GM23338 (cell line): ENCODE results near the gene OR10D3. TPM values are rescaled to one million over a fixed set of nuclear protein-coding genes. Genes with fewer than 3 reads are reported as not detected.

Experiments
- ATAC-seq: fragments of 200-7000 bp; cut with Tn5 transposase; 3 replicates; pipeline ENCODE4 v1.9.1; 2020
- DNase-seq: peaks from one replicate; pipeline ENCODE4 v3.0.0-alpha.2; 2015; ENCODE audit warnings: low spot score
- H2AFZ ChIP-seq: fragments of 200-600 bp; sonication (generic); 2 replicates; pipeline ENCODE4 v1.8.0; 2016; ENCODE audit warnings: antibody characterized with exemption, mild to moderate bottlenecking, moderate library complexity
- H3F3A ChIP-seq: fragments of 200-600 bp; sonication (generic); replicated peaks from 2 replicates; pipeline ENCODE4 v1.8.0; 2017; ENCODE audit warnings: antibody characterized with exemption, mixed run types, low read depth
- H3K27ac ChIP-seq: fragments of 200-600 bp; sonication (generic); 2 replicates; pipeline ENCODE4 v1.6.1; 2016; ENCODE audit warnings: low read depth
- H3K27me3 ChIP-seq: fragments of 200-600 bp; sonication (generic); 2 replicates; pipeline ENCODE4 v1.8.0; 2016; ENCODE audit warnings: mild to moderate bottlenecking, mixed run types, moderate library complexity; ENCODE audit not compliant: insufficient read depth
- H3K36me3 ChIP-seq: fragments of 200-600 bp; sonication (generic); 2 replicates; pipeline ENCODE4 v1.8.0; 2016; ENCODE audit warnings: mild to moderate bottlenecking; ENCODE audit not compliant: insufficient read depth
- H3K4me1 ChIP-seq: fragments of 200-600 bp; sonication (generic); 2 replicates; pipeline ENCODE4 v1.8.0; 2016; ENCODE audit warnings: mild to moderate bottlenecking, moderate library complexity; ENCODE audit not compliant: insufficient read depth
- H3K4me2 ChIP-seq: fragments of 200-600 bp; sonication (generic); 2 replicates; pipeline ENCODE4 v1.7.1; 2017; ENCODE audit warnings: mixed run types
- H3K4me3 ChIP-seq: fragments of 200-600 bp; sonication (generic); 2 replicates; pipeline ENCODE4 v1.6.1; 2016; ENCODE audit warnings: mixed run types
- H3K79me2 ChIP-seq: fragments of 200-600 bp; sonication (generic); replicated peaks from 2 replicates; pipeline ENCODE4 v1.8.0; 2017; ENCODE audit warnings: mild to moderate bottlenecking; ENCODE audit not compliant: insufficient read depth
- H3K9me2 ChIP-seq: fragments of 200-600 bp; sonication (generic); 2 replicates; pipeline ENCODE4 v1.8.0; 2017; ENCODE audit not compliant: insufficient read depth
- H4K20me1 ChIP-seq: fragments of 200-600 bp; sonication (generic); replicated peaks from 2 replicates; pipeline ENCODE4 v1.8.0; 2017; ENCODE audit warnings: mild to moderate bottlenecking; ENCODE audit not compliant: insufficient read depth
- H3K27ac Mint-ChIP-seq: 2 replicates; pipeline ENCODE4 v1.8.0; 2020; ENCODE audit warnings: inconsistent platforms, mild to moderate bottlenecking, moderate library complexity, mixed read lengths
- H3K27me3 Mint-ChIP-seq: 3 replicates; pipeline ENCODE4 v1.8.0; 2022; ENCODE audit warnings: low read depth, mild to moderate bottlenecking, moderate library complexity, mixed read lengths, inconsistent platforms; ENCODE audit not compliant: insufficient read depth, poor library complexity
- H3K36me3 Mint-ChIP-seq: 3 replicates; pipeline ENCODE4 v1.8.0; 2021; ENCODE audit warnings: low read depth, mild to moderate bottlenecking, inconsistent platforms, moderate library complexity, mixed read lengths
- H3K4me1 Mint-ChIP-seq: 3 replicates; pipeline ENCODE4 v1.8.0; 2020; ENCODE audit warnings: mild to moderate bottlenecking, inconsistent platforms, mixed read lengths
- H3K4me3 Mint-ChIP-seq: 3 replicates; pipeline ENCODE4 v1.8.0; 2021; ENCODE audit warnings: moderate library complexity, mild to moderate bottlenecking, inconsistent platforms, mixed read lengths
- H3K9me3 Mint-ChIP-seq: 3 replicates; pipeline ENCODE4 v1.8.0; 2020; ENCODE audit warnings: moderate library complexity, mild to moderate bottlenecking, inconsistent platforms, mixed read lengths
- CREB1 ChIP-seq: fragments of 250-450 bp; sonication (Bioruptor Pico); IDR thresholded peaks from 2 replicates; pipeline ENCODE4 v1.5.0; 2020; ENCODE audit warnings: low read depth, mild to moderate bottlenecking, moderate library complexity
- EZH2 ChIP-seq: fragments of 200-600 bp; sonication (generic); IDR thresholded peaks from one replicate; pipeline ENCODE4 v1.8.0; 2017; ENCODE audit warnings: antibody characterized with exemption, mild to moderate bottlenecking, low read depth; ENCODE audit not compliant: unreplicated experiment
- EZH2phosphoT487 ChIP-seq: fragments of 200-600 bp; sonication (generic); IDR thresholded peaks from one replicate; pipeline ENCODE4 v1.8.1; 2018; ENCODE audit warnings: antibody characterized with exemption; ENCODE audit not compliant: unreplicated experiment
- POLR2AphosphoS5 ChIP-seq: IDR thresholded peaks from 2 replicates; pipeline ENCODE4 v1.6.1; 2016; ENCODE audit warnings: antibody characterized with exemption, low read depth
- ZNF114 ChIP-seq: fragments of 250-450 bp; sonication (Bioruptor Pico); IDR thresholded peaks from 2 replicates; pipeline ENCODE4 v1.5.0; 2020; ENCODE audit warnings: mild to moderate bottlenecking, moderate library complexity
- ZNF331 ChIP-seq: fragments of 250-450 bp; sonication (Bioruptor Pico); IDR thresholded peaks from 2 replicates; pipeline ENCODE4 v1.5.0; 2020; ENCODE audit warnings: low read depth, mild to moderate bottlenecking, moderate library complexity
- polyA plus RNA-seq: library from polyadenylated mRNA; unstranded; fragments of >200 nt; fragmentation: Nextera tagmentation; extraction: Ambion mirVana; gene quantifications from 2 replicates; pipeline ENCODE4 v1.2.1, GENCODE V29; 2016
- total RNA-seq: library from RNA; depleted of rRNA; stranded (reverse); fragments of >200 nt; shearing (Covaris generic); gene quantifications from 2 replicates; pipeline ENCODE4 v1.2.3, GENCODE V29; 2014
- TF ChIP-seq, protein P1 (sequence below), 2 experiments: fragments of 200-600 bp in 1 of 2; sonication (generic) in 1 of 2; conservative IDR thresholded peaks; 2 replicates each; pipeline versions ENCODE4 v1.5.1 to v1.6.1; 2016 to 2017; ENCODE audit warnings: antibody characterized with exemption in 2 of 2, low read depth in 2 of 2, mild to moderate bottlenecking in 2 of 2, moderate library complexity in 1 of 2
- TF ChIP-seq, protein P2 (sequence below): IDR thresholded peaks from one replicate; pipeline ENCODE4 v1.6.1; 2018; ENCODE audit warnings: antibody characterized with exemption; ENCODE audit not compliant: unreplicated experiment
- TF ChIP-seq, protein P3 (sequence below): fragments of 250-450 bp; sonication (Bioruptor Pico); IDR thresholded peaks from 2 replicates; pipeline ENCODE4 v1.5.0; 2020; ENCODE audit warnings: mild to moderate bottlenecking, moderate library complexity
- TF ChIP-seq, protein P4 (sequence below): IDR thresholded peaks from 2 replicates; pipeline ENCODE4 v1.6.1; 2016; ENCODE audit warnings: antibody characterized with exemption

OR10D3 gene
- total and polyA plus RNA-seq, 2 experiments from 2014 or later, result not detected

DNA sequence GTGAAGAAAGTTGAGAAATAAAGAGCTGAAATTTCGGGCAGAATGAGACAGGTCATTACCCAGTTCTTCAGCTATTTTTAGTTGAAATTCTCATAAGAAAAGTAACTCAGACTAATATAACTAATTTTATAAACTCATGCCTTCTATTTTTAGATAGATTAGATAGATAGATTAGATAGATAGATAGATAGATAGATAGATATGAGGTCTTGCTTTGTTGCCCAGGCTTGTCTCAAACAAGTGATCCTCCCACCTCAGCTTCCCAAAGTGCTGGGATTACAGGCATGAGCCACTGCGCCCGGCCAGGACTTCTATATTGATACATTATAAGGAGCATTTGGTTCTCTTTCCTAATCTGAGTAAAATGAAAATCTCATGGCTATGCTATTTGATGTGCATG lies 30.9 kb downstream of the OR10D3 start:
- Mint-ChIP-seq H3K27me3 (no peaks in the 10 kb centered on the region), H3K4me3 (no peak overlapping the region), H3K27ac (no peak overlapping the region), H3K9me3 (no peaks in the 10 kb centered on the region), H3K4me1 (no peaks in the 10 kb centered on the region), H3K36me3 (no peaks in the 10 kb centered on the region)
- Histone ChIP-seq H3K27me3 (no peaks in the 10 kb centered on the region), H4K20me1 (no peaks in the 10 kb centered on the region), H3K27ac (no peak overlapping the region), H3K36me3 (no peaks in the 10 kb centered on the region), H3K4me2 (no peak overlapping the region), H3F3A (no peaks in the 10 kb centered on the region), H3K4me3 (no peak overlapping the region), H3K79me2 (no peaks in the 10 kb centered on the region), H2AFZ (no peak overlapping the region), H3K4me1 (no peaks in the 10 kb centered on the region), H3K9me2 (no peaks in the 10 kb centered on the region)
- no peak for DNase-seq
- ATAC-seq, result no peak
- TF ChIP-seq POLR2AphosphoS5 (no peak), ZNF331 (no peak), ZNF114 (CRISPR knock-in tag) (no peak), EZH2 (no peak), CREB1 (CRISPR knock-in tag) (no peak)
- TF ChIP-seq, protein P1, sequence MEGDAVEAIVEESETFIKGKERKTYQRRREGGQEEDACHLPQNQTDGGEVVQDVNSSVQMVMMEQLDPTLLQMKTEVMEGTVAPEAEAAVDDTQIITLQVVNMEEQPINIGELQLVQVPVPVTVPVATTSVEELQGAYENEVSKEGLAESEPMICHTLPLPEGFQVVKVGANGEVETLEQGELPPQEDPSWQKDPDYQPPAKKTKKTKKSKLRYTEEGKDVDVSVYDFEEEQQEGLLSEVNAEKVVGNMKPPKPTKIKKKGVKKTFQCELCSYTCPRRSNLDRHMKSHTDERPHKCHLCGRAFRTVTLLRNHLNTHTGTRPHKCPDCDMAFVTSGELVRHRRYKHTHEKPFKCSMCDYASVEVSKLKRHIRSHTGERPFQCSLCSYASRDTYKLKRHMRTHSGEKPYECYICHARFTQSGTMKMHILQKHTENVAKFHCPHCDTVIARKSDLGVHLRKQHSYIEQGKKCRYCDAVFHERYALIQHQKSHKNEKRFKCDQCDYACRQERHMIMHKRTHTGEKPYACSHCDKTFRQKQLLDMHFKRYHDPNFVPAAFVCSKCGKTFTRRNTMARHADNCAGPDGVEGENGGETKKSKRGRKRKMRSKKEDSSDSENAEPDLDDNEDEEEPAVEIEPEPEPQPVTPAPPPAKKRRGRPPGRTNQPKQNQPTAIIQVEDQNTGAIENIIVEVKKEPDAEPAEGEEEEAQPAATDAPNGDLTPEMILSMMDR (conservative IDR thresholded peaks at IDR 0.05; ENCODE audit: low read depth in 2 of 2), result no peak

DNA sequence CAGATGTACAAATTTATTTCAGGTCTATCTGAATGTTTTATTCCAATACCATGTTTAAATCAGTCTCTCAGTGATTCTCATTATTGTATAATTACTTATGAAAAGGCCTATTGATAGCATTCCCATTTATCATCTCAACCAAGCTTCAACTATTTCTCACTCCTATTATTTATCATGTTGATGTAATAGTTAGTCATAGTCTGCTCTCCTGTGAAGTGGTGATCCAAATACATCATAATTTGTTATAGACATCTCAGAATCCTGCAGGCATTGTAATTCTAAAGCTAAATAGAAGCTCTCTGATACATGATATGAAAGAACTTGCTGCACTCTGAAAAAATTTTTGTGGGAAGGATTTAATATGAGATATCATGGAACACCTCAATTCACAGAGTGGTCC lies 36.0 kb downstream of the OR10D3 start:
- no peak for ATAC-seq
- TF ChIP-seq ZNF331 (no peak), EZH2phosphoT487 (no peak), POLR2AphosphoS5 (no peak)
- TF ChIP-seq, protein P2, sequence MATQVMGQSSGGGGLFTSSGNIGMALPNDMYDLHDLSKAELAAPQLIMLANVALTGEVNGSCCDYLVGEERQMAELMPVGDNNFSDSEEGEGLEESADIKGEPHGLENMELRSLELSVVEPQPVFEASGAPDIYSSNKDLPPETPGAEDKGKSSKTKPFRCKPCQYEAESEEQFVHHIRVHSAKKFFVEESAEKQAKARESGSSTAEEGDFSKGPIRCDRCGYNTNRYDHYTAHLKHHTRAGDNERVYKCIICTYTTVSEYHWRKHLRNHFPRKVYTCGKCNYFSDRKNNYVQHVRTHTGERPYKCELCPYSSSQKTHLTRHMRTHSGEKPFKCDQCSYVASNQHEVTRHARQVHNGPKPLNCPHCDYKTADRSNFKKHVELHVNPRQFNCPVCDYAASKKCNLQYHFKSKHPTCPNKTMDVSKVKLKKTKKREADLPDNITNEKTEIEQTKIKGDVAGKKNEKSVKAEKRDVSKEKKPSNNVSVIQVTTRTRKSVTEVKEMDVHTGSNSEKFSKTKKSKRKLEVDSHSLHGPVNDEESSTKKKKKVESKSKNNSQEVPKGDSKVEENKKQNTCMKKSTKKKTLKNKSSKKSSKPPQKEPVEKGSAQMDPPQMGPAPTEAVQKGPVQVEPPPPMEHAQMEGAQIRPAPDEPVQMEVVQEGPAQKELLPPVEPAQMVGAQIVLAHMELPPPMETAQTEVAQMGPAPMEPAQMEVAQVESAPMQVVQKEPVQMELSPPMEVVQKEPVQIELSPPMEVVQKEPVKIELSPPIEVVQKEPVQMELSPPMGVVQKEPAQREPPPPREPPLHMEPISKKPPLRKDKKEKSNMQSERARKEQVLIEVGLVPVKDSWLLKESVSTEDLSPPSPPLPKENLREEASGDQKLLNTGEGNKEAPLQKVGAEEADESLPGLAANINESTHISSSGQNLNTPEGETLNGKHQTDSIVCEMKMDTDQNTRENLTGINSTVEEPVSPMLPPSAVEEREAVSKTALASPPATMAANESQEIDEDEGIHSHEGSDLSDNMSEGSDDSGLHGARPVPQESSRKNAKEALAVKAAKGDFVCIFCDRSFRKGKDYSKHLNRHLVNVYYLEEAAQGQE, result no peak
- TF ChIP-seq, protein P3, sequence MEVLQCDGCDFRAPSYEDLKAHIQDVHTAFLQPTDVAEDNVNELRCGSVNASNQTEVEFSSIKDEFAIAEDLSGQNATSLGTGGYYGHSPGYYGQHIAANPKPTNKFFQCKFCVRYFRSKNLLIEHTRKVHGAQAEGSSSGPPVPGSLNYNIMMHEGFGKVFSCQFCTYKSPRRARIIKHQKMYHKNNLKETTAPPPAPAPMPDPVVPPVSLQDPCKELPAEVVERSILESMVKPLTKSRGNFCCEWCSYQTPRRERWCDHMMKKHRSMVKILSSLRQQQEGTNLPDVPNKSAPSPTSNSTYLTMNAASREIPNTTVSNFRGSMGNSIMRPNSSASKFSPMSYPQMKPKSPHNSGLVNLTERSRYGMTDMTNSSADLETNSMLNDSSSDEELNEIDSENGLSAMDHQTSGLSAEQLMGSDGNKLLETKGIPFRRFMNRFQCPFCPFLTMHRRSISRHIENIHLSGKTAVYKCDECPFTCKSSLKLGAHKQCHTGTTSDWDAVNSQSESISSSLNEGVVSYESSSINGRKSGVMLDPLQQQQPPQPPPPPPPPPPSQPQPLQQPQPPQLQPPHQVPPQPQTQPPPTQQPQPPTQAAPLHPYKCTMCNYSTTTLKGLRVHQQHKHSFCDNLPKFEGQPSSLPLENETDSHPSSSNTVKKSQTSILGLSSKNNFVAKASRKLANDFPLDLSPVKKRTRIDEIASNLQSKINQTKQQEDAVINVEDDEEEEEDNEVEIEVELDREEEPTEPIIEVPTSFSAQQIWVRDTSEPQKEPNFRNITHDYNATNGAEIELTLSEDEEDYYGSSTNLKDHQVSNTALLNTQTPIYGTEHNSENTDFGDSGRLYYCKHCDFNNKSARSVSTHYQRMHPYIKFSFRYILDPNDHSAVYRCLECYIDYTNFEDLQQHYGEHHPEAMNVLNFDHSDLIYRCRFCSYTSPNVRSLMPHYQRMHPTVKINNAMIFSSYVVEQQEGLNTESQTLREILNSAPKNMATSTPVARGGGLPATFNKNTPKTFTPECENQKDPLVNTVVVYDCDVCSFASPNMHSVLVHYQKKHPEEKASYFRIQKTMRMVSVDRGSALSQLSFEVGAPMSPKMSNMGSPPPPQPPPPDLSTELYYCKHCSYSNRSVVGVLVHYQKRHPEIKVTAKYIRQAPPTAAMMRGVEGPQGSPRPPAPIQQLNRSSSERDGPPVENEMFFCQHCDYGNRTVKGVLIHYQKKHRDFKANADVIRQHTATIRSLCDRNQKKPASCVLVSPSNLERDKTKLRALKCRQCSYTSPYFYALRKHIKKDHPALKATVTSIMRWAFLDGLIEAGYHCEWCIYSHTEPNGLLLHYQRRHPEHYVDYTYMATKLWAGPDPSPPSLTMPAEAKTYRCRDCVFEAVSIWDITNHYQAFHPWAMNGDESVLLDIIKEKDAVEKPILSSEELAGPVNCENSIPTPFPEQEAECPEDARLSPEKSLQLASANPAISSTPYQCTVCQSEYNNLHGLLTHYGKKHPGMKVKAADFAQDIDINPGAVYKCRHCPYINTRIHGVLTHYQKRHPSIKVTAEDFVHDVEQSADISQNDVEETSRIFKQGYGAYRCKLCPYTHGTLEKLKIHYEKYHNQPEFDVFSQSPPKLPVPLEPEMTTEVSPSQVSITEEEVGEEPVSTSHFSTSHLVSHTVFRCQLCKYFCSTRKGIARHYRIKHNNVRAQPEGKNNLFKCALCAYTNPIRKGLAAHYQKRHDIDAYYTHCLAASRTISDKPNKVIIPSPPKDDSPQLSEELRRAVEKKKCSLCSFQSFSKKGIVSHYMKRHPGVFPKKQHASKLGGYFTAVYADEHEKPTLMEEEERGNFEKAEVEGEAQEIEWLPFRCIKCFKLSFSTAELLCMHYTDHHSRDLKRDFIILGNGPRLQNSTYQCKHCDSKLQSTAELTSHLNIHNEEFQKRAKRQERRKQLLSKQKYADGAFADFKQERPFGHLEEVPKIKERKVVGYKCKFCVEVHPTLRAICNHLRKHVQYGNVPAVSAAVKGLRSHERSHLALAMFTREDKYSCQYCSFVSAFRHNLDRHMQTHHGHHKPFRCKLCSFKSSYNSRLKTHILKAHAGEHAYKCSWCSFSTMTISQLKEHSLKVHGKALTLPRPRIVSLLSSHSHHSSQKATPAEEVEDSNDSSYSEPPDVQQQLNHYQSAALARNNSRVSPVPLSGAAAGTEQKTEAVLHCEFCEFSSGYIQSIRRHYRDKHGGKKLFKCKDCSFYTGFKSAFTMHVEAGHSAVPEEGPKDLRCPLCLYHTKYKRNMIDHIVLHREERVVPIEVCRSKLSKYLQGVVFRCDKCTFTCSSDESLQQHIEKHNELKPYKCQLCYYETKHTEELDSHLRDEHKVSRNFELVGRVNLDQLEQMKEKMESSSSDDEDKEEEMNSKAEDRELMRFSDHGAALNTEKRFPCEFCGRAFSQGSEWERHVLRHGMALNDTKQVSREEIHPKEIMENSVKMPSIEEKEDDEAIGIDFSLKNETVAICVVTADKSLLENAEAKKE (CRISPR knock-in tag), result no peak
- TF ChIP-seq, protein P4, sequence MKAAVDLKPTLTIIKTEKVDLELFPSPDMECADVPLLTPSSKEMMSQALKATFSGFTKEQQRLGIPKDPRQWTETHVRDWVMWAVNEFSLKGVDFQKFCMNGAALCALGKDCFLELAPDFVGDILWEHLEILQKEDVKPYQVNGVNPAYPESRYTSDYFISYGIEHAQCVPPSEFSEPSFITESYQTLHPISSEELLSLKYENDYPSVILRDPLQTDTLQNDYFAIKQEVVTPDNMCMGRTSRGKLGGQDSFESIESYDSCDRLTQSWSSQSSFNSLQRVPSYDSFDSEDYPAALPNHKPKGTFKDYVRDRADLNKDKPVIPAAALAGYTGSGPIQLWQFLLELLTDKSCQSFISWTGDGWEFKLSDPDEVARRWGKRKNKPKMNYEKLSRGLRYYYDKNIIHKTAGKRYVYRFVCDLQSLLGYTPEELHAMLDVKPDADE, result no peak

More for the DNA sequence above, 36.0 kb downstream of the OR10D3 start:
- no peak overlapping the region for H3K27ac Mint-ChIP-seq
- no peaks in the 10 kb centered on the region for H3K27me3 Mint-ChIP-seq
- H3K9me3 Mint-ChIP-seq, result no peaks in the 10 kb centered on the region
- H3K36me3 ChIP-seq, result no peaks in the 10 kb centered on the region
- no peaks in the 10 kb centered on the region for H3K79me2 ChIP-seq
- no peak overlapping the region for H3K4me3 ChIP-seq
- no peaks in the 10 kb centered on the region for H3K27me3 ChIP-seq
- H3K36me3 Mint-ChIP-seq, result no peaks in the 10 kb centered on the region
- no peak overlapping the region for H3K4me2 ChIP-seq
- no peak overlapping the region for H2AFZ ChIP-seq
- no peaks in the 10 kb centered on the region for H3K9me2 ChIP-seq
- H3K4me3 Mint-ChIP-seq, result no peak overlapping the region
- no peak overlapping the region for H3K27ac ChIP-seq
- no peaks in the 10 kb centered on the region for H4K20me1 ChIP-seq
- no peaks in the 10 kb centered on the region for H3K4me1 ChIP-seq
- no peaks in the 10 kb centered on the region for H3F3A ChIP-seq
- H3K4me1 Mint-ChIP-seq, result no peaks in the 10 kb centered on the region
- no peak for DNase-seq
